CD14-positive monocyte (primary cell): ENCODE measurements around the gene C1orf74. TPM values are rescaled to one million over a fixed set of nuclear protein-coding genes. Genes with fewer than 3 reads are reported as not detected.

Experiments
- DNase-seq, 3 donors: peaks; one replicate each; pipeline ENCODE4 v3.0.0-alpha.2; 2011 to 2022
- H2AFZ ChIP-seq: 2 replicates; pipeline ENCODE4 v1.6.0; 2012; ENCODE audit warnings: mild to moderate bottlenecking, low read depth, low read length, inconsistent platforms; ENCODE audit not compliant: insufficient read depth, poor library complexity, severe bottlenecking
- H3K27ac ChIP-seq, 2 donors: 1 replicate in 1 of 2; 2 replicates in 1 of 2; pipeline ENCODE4 v1.5.1; 2012 to 2013; ENCODE audit warnings: low read length in 2 of 2, control low read depth in 1 of 2, inconsistent platforms in 1 of 2, low read depth in 1 of 2, mild to moderate bottlenecking in 1 of 2
- H3K27me3 ChIP-seq, 2 donors: one replicate each; pipeline versions ENCODE4 v1.6.0 to v1.6.1; 2011 to 2013; ENCODE audit warnings: low read length in 2 of 2; ENCODE audit not compliant: control insufficient read depth in 2 of 2, insufficient read depth in 2 of 2
- H3K36me3 ChIP-seq, 2 donors: replicated peaks in 1 of 2; 1 replicate in 1 of 2; 2 replicates in 1 of 2; pipeline versions ENCODE4 v1.5.1 to v1.6.1; 2012 to 2013; ENCODE audit warnings: low read length in 2 of 2, control low read depth in 1 of 2, inconsistent platforms in 1 of 2, mild to moderate bottlenecking in 1 of 2; ENCODE audit not compliant: insufficient read depth in 2 of 2, control insufficient read depth in 1 of 2
- H3K4me1 ChIP-seq, 2 donors: 1 replicate in 1 of 2; 2 replicates in 1 of 2; pipeline versions ENCODE4 v1.5.1 to v1.6.1; 2012 to 2013; ENCODE audit warnings: low read length in 2 of 2, control low read depth in 1 of 2, inconsistent platforms in 1 of 2, mild to moderate bottlenecking in 1 of 2, moderate library complexity in 1 of 2; ENCODE audit not compliant: insufficient read depth in 2 of 2, control insufficient read depth in 1 of 2
- H3K4me2 ChIP-seq: replicated peaks from 2 replicates; pipeline ENCODE3; 2012; ENCODE audit warnings: low read length, moderate library complexity, mild to moderate bottlenecking; ENCODE audit not compliant: poor library complexity, severe bottlenecking; ENCODE audit errors: extremely low read depth
- H3K4me3 ChIP-seq, 3 experiments: fragments of 200-600 bp in 1 of 3; sonication (generic) in 1 of 3; replicated peaks in 1 of 3; 1 replicate in 2 of 3; 2 replicates in 1 of 3; pipeline ENCODE4 v1.5.1; 2011 to 2013; ENCODE audit warnings: low read length in 3 of 3, mild to moderate bottlenecking in 3 of 3, control low read depth in 2 of 3, low read depth in 2 of 3, inconsistent platforms in 1 of 3, moderate library complexity in 1 of 3
- H3K79me2 ChIP-seq: 2 replicates; pipeline ENCODE4 v1.6.0; 2012; ENCODE audit warnings: mild to moderate bottlenecking, control low read depth, inconsistent platforms, low read length, moderate library complexity; ENCODE audit not compliant: insufficient read depth
- H3K9ac ChIP-seq: 2 replicates; pipeline ENCODE4 v1.6.0; 2017; ENCODE audit warnings: low read length, mild to moderate bottlenecking; ENCODE audit not compliant: insufficient read depth, poor library complexity, severe bottlenecking
- H3K9me3 ChIP-seq, 2 donors: replicated peaks in 1 of 2; 1 replicate in 1 of 2; 2 replicates in 1 of 2; pipeline versions ENCODE4 v1.5.1 to v1.6.1; 2012 to 2013; ENCODE audit warnings: low read length in 2 of 2, control low read depth in 1 of 2; ENCODE audit not compliant: control insufficient read depth in 1 of 2, insufficient read depth in 1 of 2
- H4K20me1 ChIP-seq: 2 replicates; pipeline ENCODE4 v1.6.0; 2012; ENCODE audit warnings: mild to moderate bottlenecking, low read length, control low read depth, moderate library complexity; ENCODE audit not compliant: insufficient read depth
- H3K27ac Mint-ChIP-seq, 7 donors: one replicate each; pipeline ENCODE4 v1.8.0; 2020; ENCODE audit warnings: mild to moderate bottlenecking in 7 of 7, mixed read lengths in 7 of 7, moderate library complexity in 6 of 7, inconsistent platforms in 2 of 7
- H3K27me3 Mint-ChIP-seq, 3 donors: one replicate each; pipeline ENCODE4 v1.8.0; 2021 to 2022; ENCODE audit warnings: low read depth in 3 of 3, mild to moderate bottlenecking in 3 of 3, mixed read lengths in 3 of 3, moderate library complexity in 3 of 3, inconsistent platforms in 1 of 3
- H3K36me3 Mint-ChIP-seq, 2 donors: one replicate each; pipeline ENCODE4 v1.8.0; 2020; ENCODE audit warnings: mixed read lengths in 2 of 2, inconsistent platforms in 1 of 2, mild to moderate bottlenecking in 1 of 2
- H3K4me1 Mint-ChIP-seq: one replicate; pipeline ENCODE4 v1.8.0; 2020; ENCODE audit warnings: mild to moderate bottlenecking, mixed read lengths
- H3K4me3 Mint-ChIP-seq, 2 donors: one replicate each; pipeline ENCODE4 v1.8.0; 2020; ENCODE audit warnings: mild to moderate bottlenecking in 2 of 2, mixed read lengths in 2 of 2, moderate library complexity in 1 of 2
- H3K9me3 Mint-ChIP-seq, 7 donors: one replicate each; pipeline ENCODE4 v1.8.0; 2020 to 2022; ENCODE audit warnings: mixed read lengths in 7 of 7, mild to moderate bottlenecking in 6 of 7, moderate library complexity in 6 of 7, inconsistent platforms in 2 of 7
- CTCF ChIP-seq: fragments of 200-600 bp; IDR thresholded peaks from one replicate; pipeline ENCODE4 v1.8.0; 2022; ENCODE audit warnings: antibody characterized with exemption, mild to moderate bottlenecking
- WGBS: methylation state at CpG from one replicate; pipeline ENCODE4 v1.1.5; 2013; ENCODE audit warnings: missing lambda C conversion rate; ENCODE audit not compliant: insufficient coverage; 5-methylcytosine and 5-hydroxymethylcytosine counted together
- intact Hi-C, 2 donors: fragments of 100-400 bp; cut with micrococcal nuclease; formaldehyde crosslinking; loops; one replicate each; pipeline versions ENCODE4 v1.15.0 to v1.15.1; 2023
- polyA plus RNA-seq, 3 donors: library from polyadenylated mRNA; depleted of rRNA in 1 of 3; unstranded in 2 of 3; stranded (reverse) in 1 of 3; fragments of 300-500 nt in 2 of 3; fragments of >200 nt in 1 of 3; fragmentation: Illumina TruSeq in 2 of 3; gene quantifications; 1 replicate in 2 of 3; 2 replicates in 1 of 3; pipeline ENCODE4 v1.2.3, GENCODE V29; 2012 to 2021

C1orf74 gene
- polyA plus RNA-seq, 3 donors, result 0.07 to 0.47 (median 0.19) TPM

GRCh38 chr1:209830722-209831121, 46.4 kb upstream of the C1orf74 start:
- intact Hi-C loops, result no loop called here
- H3K27me3 Mint-ChIP-seq, result no peaks in the 10 kb centered on the region
- no peak overlapping the region for H3K9ac ChIP-seq
- no peak for TF ChIP-seq CTCF
- no peak overlapping the region for H3K4me3 ChIP-seq
- H3K79me2 ChIP-seq, result peaks cover 4% of the 10 kb centered on the region
- no peaks in the 10 kb centered on the region for H3K27me3 ChIP-seq
- peaks cover 13% of the 10 kb centered on the region for H3K4me1 Mint-ChIP-seq
- no peaks in the 10 kb centered on the region for H3K9me3 ChIP-seq
- H3K4me1 ChIP-seq, result peaks cover 15 to 16% of the 10 kb centered on the region in 2 donors
- H2AFZ ChIP-seq, result no peak overlapping the region
- no peaks in the 10 kb centered on the region for H4K20me1 ChIP-seq
- H3K27ac Mint-ChIP-seq, result peak overlapping the region in 1 of 7 donors; percentile 58
- H3K9me3 Mint-ChIP-seq, result peaks cover 0 to 4% (median 0%) of the 10 kb centered on the region in 7 donors
- no peak for DNase-seq
- H3K36me3 Mint-ChIP-seq, result peaks cover 47 to 59% of the 10 kb centered on the region in 2 donors
- no peak overlapping the region for H3K4me2 ChIP-seq
- WGBS, result no CpG with 5 or more reads among the region's 3 CpGs
- no peak overlapping the region for H3K4me3 Mint-ChIP-seq
- H3K36me3 ChIP-seq, result peaks cover 47 to 58% of the 10 kb centered on the region in 2 donors
- H3K27ac ChIP-seq, result no peak overlapping the region

GRCh38 chr1:209829716-209830115, 45.4 kb upstream of the C1orf74 start:
- DNase-seq, result no peak
- intact Hi-C loops, result no loop called here
- Histone ChIP-seq H3K9ac (no peak overlapping the region), H2AFZ (no peak overlapping the region), H3K27ac (no peak overlapping the region), H3K36me3 (peaks cover 37 to 48% of the 10 kb centered on the region in 2 donors), H3K4me1 (peaks cover 15 to 16% of the 10 kb centered on the region in 2 donors), H3K4me3 (no peak overlapping the region), H3K4me2 (no peak overlapping the region), H4K20me1 (no peaks in the 10 kb centered on the region), H3K27me3 (no peaks in the 10 kb centered on the region), H3K79me2 (peaks cover 4% of the 10 kb centered on the region), H3K9me3 (no peaks in the 10 kb centered on the region)
- H3K4me3 Mint-ChIP-seq, result no peak overlapping the region
- peak overlapping the region in 1 of 7 donors; percentile 2 for H3K27ac Mint-ChIP-seq
- H3K27me3 Mint-ChIP-seq, result peaks cover 0 to 3% (median 2%) of the 10 kb centered on the region in 3 donors
- peaks cover 13% of the 10 kb centered on the region for H3K4me1 Mint-ChIP-seq
- peaks cover 39 to 49% of the 10 kb centered on the region in 2 donors for H3K36me3 Mint-ChIP-seq
- no peak for TF ChIP-seq CTCF
- WGBS, result 100% methylated on average over 2 of the region's 2 CpGs
- H3K9me3 Mint-ChIP-seq, result peaks cover 0 to 4% (median 0%) of the 10 kb centered on the region in 7 donors
